ENCODE measurements around the gene THAP11.
"Not testable (repeated sequence)": the region's sequence is repeated elsewhere in the genome, so short reads cannot be mapped to it uniquely, and the experiment has no call there.

The THAP11 gene

DNA sequence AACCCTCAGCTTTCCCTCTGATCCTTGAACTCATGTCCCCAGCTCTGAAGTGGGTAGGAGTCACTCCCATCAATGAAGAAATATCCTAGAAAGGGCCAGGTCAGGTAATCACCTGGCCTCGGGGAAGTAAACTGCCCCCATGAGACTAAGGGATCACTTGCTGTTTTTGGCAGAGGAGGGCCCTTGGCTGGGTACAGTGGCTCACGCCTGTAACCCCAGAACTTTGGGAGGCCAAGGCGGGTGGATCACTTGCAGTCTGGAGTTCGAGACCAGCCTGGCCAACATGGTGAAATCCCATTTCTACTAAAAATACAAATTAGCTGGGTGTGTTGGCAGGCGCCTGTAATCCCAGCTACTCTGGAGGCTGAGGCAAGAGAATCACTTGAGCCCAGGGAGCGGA is 21.9 kb downstream of the THAP11 start:
- DNase-seq: not testable (repeated sequence)

DNA sequence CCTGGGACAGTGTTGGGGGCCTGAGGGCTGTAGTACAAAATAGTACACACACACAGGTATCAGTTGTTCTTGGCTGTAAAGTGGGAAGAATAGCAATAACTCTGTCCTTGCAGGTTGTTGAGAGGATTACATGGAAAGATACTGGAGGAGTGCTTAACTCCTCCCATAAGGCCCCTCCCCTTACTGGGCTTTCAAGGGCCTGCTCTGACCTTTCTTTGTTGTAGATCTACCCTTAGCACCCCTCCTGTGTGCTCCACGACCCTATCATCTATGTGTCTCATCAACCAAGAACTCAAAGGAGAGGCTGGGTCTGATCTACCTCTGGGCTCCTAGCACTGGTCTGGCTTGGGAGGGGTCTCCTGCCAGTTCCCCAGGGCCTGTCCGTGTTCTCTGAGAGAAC is 22.5 kb downstream of the THAP11 start:
- no peak for DNase-seq

DNA sequence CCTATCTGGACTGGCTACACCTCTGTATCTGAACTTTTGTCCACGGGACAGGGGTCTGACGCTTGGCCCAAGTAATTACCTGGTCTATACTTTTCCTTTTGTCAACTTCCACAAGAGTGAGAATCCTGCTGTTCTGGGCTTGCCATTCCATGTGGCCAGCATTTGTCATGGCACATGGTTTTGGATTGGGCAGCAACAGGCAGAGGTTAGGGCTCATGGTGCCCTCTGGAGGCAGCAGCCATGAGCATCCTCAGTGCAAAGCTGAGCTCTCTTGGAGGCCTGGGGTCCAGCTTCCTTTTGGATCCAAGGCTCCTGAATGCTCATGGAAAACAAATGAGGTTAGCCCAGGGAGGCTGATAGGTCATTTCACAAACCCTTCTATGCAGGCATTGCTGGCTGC is 23.2 kb downstream of the THAP11 start:
- DNase-seq: no peak

DNA sequence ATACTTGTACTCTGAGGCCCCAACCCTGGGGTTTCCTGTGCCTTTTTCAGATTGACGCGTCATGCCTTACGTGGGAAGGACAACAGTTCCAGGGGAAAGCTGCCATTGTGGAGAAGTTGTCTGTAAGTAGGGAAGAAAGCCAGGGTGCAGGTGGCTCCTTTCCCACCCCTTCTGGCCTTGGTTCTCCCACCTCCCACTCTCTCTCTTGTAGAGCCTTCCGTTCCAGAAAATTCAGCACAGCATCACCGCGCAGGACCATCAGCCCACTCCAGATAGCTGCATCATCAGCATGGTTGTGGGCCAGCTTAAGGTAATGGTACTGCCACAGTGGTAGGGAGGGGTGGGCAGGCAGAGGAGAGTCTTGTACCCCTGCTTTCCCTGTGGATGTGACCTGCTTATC is 26.2 kb downstream of the THAP11 start:
- no peak for DNase-seq

DNA sequence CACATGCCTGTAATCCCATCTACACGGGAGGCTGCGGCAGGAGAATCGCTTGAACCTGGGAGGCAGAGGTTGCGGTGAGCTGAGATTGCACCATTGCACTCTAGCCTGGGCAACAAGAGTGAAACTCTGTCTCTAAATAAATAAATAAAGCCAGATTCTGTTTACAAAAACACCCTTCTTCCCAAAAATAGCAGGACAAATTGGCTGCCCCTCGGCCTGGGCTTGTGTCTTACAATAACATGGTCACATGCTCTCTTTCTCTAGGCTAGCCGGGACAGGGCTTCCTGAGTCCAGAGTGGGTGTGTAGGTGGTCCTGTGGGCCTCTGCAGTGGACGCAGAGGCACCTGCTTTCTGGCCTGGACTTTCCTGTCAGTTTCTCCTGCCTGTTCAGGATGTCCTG is 27.5 kb downstream of the THAP11 start:
- DNase-seq: no peak

DNA sequence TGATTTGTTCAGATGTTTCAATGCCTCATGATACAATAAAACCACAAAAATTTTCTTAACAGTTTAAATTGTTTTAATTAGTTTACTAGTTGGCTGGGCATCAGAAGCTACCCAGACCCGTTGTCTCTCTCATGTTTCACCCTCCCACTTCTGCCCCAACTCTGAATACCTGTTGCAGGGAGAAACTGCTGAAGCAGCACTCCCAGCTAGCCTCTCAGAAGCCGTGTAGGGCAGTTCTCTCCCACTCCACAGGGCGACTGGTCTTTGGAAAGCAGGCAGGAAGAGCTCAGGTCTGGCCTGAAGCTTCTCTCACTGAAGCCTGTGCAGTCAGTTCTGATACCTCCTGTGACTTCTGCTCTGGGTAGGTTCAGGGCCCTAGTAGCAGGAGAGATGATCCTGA is 29.1 kb downstream of the THAP11 start:
- DNase-seq: no peak

DNA sequence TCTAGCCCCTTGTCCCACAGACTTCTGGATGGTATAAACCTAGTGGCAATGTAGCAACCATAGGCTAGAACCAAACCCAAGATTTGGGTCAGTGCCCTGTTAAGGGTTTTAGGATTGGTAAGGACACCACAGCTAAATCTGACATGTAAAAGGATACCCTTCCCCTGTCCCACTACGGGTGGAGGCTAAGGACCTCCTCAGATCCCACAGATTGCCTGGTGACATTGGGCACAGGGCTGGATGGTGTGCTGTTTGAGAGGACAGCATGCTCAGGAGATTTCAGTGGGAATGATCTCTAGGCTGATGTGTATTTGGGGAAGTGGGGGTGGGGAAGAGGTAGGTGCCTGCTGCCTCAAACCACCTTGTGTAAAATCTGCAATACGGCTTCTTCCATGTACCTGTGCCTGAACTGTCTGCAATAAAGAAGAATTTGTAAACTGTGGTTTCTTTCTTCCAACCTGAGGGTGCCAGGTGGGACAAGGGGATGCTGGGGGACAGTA is 30.1 kb downstream of the THAP11 start:
- DNase-seq: no peak

DNA sequence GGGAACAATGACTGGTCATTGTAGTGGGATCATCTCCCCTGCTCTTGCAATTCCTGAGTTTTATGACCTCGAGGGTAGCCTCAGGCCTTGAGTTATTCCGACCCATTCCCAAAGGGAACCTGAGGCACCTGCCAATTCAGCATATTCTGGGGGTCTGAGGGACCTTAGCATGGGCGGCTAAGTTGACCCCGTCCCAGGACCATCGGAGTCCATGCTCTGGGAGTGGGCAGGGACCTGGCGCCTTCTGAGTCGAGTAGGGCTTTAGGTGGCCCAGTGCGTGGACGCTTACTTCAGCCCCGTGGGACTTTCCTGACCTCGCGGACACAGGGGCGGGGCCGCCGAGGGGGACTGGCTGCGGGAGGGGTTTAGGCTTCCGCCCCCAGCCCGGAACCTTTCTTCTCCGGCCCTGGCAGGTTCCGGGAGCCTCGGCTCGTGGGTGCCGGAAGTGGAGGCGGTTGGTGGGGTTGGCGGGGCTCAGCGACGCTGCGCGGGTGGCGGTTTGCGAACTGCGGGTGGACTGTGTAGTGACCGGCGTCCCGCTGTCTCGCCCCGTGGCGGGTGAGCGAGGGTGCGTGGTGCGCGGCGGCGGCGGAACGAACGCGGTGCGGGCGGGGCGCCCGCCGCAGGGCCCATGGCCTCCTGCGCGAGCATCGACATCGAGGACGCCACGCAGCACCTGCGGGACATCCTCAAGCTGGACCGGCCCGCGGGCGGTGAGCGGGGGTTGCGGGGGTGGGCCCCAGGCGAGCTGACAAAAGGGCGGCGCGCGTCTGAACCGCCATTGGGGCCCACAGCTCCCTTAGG is 30.7 kb downstream of the THAP11 start, which contains the start of gene EDC4:
TSS of gene EDC4 (plus strand) at position 422 of the 804 bp plus-strand sequence. CDS start at position 632, 210 bp downstream.
- peak; percentile 45 for DNase-seq

DNA sequence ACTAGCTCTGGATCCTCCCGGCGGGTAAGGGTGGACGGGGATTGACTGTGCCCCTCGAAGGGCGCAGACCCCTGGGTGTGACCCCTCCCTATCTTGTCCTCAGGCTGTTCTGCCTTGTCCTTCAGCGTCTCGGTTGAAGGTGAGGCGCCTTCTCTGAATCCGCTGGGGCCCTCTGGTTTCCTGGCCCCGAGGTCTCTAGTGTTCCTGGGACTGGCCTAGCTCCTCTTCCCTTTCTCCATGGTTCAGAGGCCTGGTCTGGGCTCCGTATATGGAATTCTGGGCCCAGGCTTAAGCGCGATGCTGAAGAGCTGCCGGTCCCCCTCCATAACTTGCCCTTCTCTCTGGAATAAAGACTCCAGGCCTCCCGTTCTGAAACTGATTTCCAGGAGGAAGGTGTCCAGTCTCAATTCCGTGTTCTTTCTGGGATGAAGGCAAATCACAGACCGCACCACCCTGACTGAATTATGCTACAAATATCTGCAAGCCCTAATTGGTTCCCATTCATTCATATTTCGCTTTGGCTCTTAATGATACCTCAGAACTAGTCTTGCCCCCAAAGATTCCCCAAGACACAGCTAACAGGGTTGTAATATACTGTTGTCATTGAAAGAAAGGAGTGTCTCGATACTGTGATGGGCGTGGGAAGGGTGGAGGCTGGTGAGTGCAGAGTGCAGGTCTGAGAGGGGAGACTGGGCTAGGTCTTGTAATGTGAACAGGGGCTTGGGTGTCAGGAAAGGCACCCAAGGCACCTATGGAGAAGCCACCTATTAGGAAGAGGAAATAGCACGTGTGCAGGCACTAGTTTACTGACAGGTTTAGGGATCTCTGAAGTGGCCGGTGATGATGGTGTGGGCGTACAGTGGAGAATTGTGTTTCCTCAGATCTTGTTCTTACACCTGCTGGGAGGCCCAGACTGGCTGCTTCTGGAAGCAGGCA is 31.6 kb downstream of the THAP11 start:
- DNase-seq: no peak

DNA sequence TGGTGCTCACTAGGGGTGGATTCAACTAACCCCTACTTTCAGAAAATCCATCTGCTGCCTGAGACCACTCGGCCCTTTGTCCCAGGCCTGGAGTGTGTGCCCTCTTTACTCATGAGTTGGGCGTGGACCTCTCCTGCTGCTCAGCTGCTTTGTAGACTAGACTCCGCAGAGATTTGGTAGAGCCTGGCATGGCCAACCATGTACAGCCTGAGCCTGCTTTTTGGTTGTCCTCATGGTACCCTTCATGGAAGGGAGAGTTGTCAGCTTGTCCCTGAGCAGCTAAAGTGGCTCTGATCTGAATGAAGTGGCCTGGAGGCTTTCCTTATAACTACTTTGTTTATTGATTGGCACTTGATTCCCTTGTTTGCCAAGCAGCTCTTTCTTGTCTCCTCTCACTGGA is 32.3 kb downstream of the THAP11 start:
- no peak for DNase-seq

DNA sequence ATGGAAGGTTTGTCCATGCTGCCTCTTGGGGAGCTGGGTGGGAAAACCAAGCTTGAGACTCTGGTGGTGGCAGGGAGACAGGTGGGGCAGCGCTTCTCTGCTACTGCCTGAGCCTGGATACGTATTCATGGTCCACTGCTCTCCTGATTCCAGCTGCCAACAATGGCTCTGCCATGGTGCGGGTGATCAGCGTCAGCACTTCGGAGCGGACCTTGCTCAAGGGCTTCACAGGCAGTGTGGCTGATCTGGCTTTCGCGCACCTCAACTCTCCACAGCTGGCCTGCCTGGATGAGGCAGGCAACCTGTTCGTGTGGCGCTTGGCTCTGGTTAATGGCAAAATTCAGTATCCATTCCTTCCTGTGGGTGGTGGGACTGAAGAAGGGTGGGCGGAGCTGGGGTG is 34.9 kb downstream of the THAP11 start:
- DNase-seq: no peak

DNA sequence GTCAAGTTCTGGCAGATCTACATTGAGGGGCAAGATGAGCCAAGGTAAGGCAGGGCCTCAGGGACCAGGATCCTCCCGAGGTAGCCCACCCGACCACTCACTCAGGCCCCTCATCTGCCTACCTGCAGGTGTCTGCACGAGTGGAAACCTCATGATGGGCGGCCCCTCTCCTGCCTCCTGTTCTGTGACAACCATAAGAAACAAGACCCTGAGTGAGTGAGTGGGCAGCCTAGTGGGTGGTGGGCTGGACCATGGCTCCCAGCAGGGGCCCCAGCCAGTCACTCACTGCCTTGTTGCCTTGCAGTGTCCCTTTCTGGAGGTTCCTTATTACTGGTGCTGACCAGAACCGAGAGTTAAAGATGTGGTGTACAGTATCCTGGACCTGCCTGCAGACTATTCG is 36.1 kb downstream of the THAP11 start:
- no peak for DNase-seq

DNA sequence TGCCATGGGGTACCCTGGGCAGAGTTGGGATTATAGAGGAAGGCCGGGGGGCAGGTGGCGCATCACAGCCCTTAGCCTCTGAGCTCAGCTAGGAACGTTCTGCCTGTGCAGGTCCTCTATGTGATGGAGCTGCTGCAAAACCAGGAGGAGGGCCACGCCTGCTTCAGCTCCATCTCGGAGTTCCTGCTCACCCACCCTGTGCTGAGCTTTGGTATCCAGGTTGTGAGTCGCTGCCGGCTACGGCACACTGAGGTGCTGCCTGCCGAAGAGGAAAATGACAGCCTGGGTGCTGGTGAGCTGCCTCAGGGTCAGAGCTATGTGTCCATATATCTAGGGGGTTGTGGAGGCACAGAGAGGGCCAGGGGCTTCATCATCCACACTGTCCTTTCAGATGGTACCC is 36.7 kb downstream of the THAP11 start:
- DNase-seq: no peak

DNA sequence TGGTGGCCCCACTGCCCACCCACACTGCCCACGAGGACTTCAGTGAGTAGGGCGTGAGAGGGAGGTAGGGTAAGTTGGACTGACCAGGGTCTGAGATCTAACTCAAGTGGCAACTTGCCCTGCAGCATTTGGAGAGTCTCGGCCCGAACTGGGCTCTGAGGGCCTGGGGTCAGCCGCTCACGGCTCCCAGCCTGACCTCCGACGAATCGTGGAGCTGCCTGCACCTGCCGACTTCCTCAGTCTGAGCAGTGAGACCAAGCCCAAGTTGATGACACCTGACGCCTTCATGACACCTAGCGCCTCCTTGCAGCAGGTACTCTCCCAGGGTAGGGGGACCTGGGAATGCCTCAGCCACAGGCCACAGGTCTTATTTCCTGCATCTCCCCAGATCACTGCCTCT is 37.3 kb downstream of the THAP11 start:
- no peak for DNase-seq

DNA sequence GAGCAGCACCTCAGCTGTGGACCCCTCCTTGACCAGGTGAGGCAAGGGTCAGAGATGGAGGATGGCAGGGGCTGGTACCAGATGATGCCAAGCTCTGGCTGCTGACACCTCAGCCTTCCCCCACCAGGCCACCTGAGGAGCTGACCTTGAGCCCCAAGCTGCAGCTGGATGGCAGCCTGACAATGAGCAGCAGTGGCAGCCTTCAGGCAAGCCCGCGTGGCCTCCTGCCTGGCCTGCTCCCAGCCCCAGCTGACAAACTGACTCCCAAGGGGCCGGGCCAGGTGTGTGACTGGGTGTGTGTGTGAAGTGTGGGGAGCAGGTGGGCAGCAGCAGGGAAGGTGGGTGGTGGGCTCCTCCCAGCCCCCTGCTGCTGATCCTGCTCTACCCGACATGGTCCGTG is 37.8 kb downstream of the THAP11 start:
- DNase-seq: no peak

DNA sequence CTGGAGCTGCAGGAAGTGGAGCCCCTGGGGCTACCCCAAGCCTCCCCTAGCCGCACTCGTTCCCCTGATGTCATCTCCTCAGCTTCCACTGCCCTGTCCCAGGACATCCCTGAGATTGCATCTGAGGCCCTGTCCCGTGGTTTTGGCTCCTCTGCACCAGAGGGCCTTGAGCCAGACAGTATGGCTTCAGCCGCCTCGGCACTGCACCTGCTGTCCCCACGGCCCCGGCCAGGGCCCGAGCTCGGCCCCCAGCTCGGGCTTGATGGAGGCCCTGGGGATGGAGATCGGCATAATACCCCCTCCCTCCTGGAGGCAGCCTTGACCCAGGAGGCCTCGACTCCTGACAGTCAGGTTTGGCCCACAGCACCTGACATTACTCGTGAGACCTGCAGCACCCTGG is 38.5 kb downstream of the THAP11 start:
- DNase-seq: no peak

DNA sequence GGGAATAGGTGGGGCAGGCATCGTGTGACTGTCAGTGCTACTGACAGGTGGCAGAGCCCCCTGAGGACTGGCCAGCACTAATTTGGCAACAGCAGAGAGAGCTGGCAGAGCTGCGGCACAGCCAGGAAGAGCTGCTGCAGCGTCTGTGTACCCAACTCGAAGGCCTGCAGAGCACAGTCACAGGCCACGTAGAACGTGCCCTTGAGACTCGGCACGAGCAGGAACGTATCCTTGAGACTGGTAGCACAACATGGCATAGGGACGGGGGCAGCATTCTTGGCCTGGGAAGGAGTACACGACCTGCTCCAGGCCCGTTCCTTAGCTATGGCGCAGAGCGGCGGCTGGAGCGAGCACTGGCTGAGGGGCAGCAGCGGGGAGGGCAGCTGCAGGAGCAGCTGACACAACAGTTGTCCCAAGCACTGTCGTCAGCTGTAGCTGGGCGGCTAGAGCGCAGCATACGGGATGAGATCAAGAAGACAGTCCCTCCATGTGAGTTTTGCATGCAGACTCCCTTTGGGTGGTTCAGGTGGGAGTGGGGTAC is 39.6 kb downstream of the THAP11 start:
- DNase-seq: no peak

DNA sequence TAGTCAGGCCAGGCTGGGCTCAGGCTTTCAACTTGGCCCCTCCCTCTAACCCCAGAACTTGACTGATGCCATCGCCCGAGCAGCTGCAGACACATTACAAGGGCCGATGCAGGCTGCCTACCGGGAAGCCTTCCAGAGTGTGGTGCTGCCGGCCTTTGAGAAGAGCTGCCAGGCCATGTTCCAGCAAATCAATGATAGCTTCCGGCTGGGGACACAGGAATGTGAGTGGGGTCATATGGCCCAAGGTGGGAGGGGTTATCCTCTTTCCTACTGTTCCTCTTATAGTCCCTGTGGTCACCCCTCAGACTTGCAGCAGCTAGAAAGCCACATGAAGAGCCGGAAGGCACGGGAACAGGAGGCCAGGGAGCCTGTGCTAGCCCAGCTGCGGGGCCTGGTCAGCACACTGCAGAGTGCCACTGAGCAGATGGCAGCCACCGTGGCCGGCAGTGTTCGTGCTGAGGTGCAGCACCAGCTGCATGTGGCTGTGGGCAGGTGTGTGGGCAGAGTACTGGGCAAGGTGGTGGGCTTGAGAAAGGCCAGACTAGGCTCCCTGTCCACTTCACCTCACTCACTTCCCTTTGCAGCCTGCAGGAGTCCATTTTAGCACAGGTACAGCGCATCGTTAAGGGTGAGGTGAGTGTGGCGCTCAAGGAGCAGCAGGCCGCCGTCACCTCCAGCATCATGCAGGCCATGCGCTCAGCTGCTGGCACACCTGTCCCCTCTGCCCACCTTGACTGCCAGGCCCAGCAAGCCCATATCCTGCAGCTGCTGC is 40.4 kb downstream of the THAP11 start:
- DNase-seq: no peak

DNA sequence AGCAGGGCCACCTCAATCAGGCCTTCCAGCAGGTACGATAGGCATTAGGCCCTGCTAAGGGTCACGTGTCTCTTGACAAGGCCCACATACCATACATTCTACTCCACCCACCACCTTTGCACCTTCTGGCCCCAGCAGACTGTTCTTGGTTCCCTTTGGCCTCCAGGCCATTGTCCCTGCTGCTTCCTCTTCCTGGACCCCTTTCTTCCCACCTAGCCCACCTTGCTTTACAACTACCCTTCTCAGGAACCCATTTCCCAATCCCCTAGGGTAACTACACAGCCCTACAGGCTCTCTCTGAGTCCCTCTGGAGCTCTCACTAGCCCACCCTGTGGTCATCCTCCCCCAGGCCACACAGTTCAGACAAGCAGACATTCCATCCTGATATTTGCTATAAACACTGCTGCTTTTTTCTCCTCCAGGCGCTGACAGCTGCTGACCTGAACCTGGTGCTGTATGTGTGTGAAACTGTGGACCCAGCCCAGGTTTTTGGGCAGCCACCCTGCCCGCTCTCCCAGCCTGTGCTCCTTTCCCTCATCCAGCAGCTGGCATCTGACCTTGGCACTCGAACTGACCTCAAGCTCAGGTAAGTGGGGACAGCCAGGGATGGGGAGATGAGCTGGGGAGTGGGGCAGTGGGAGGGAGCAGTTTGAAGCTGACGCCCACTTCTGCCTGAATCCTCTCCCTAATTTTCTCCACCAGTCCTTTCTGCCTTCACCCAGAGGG is 41.2 kb downstream of the THAP11 start:
- no peak for DNase-seq

DNA sequence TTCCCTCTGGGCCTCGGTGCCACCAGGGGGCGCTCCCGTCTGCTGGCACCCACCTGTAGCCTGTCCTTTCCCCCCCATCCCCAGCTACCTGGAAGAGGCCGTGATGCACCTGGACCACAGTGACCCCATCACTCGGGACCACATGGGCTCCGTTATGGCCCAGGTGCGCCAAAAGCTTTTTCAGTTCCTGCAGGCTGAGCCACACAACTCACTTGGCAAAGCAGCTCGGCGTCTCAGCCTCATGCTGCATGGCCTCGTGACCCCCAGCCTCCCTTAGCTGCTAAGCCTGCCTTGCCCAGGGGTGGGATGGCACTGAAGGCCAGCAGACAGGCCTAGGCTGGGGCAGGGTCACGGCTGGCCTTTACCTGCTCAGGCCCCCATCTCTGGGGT is 41.7 kb downstream of the THAP11 start:
- DNase-seq: no peak

DNA sequence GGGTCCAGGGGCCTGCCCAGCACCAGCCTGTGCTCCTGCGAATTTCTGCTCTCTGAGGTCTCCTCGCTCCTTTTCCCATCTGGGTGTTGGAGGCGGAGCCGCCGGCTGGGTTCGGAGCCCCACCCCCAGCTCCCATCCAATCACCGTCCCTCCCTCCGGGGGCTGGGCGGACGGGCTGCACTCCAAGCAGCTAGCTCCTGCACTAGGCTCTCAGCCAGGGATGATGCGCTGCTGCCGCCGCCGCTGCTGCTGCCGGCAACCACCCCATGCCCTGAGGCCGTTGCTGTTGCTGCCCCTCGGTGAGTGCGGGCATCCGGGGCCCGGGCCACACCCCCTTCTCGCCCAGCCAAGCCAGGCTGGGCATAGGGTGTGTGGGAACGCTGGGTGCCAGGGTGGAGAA is 42.6 kb downstream of the THAP11 start, which contains the start of gene NRN1L:
TSS of gene NRN1L (plus strand) at position 202 of the 400 bp plus-strand sequence. CDS start at position 221, 19 bp downstream.
- DNase-seq: no peak

DNA sequence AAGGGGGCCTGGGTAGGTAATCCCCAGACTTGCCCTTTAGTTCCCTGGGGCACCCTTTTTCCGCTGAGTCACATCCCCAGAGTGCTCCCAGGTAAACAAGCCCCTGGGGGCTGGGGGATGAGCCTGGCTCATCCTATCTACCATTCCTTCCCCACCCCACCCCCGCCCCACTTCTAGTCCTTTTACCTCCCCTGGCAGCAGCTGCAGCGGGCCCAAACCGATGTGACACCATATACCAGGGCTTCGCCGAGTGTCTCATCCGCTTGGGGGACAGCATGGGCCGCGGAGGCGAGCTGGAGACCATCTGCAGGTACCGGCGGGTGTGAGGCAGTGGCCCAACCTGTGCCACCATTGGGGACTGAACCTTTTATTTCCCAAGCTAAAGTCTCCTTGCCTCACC is 43.4 kb downstream of the THAP11 start:
- DNase-seq: no peak

Measured in GDM1 (cell line).